Kidney (tissue), 14 donors: ENCODE results near the gene LHFPL6. TPM values are rescaled to one million over a fixed set of nuclear protein-coding genes. Genes with fewer than 3 reads are reported as not detected.

Experiments
- DNase-seq, 5 donors: peaks; one replicate each; pipeline ENCODE4 v3.0.0-alpha.2; 2013 to 2020
- FAIRE-seq: peaks from 2 replicates; lab custom pipeline; 2012; peaks lifted over from hg19 to GRCh38; lab: Jason Lieb, UNC
- H3K27ac ChIP-seq, 2 donors: one replicate each; pipeline ENCODE4 v1.7.0; 2013; ENCODE audit warnings: low read depth in 2 of 2, low read length in 2 of 2, inconsistent platforms in 1 of 2
- H3K27me3 ChIP-seq: one replicate; pipeline ENCODE4 v1.7.1; 2013; ENCODE audit warnings: low read length, inconsistent platforms; ENCODE audit not compliant: control insufficient read depth, insufficient read depth
- H3K36me3 ChIP-seq, 3 donors: one replicate each; pipeline versions ENCODE4 v1.7.0 to v1.7.1; 2013; ENCODE audit warnings: low read length in 3 of 3, control low read depth in 1 of 3, inconsistent platforms in 1 of 3; ENCODE audit not compliant: insufficient read depth in 3 of 3, control insufficient read depth in 2 of 3
- H3K4me1 ChIP-seq, 3 donors: one replicate each; pipeline versions ENCODE4 v1.7.0 to v1.7.1; 2013; ENCODE audit warnings: low read length in 3 of 3, inconsistent platforms in 1 of 3, low read depth in 1 of 3; ENCODE audit not compliant: control insufficient read depth in 2 of 3, insufficient read depth in 2 of 3
- H3K4me3 ChIP-seq, 3 donors: one replicate each; pipeline versions ENCODE4 v1.7.0 to v1.8.1; 2013; ENCODE audit warnings: low read length in 3 of 3, control low read depth in 1 of 3, inconsistent platforms in 1 of 3
- H3K9ac ChIP-seq, 3 donors: one replicate each; pipeline versions ENCODE4 v1.7.0 to v1.7.1; 2013; ENCODE audit warnings: low read length in 3 of 3, control low read depth in 1 of 3, inconsistent platforms in 1 of 3
- H3K9me3 ChIP-seq, 3 donors: one replicate each; pipeline versions ENCODE4 v1.7.0 to v1.7.1; 2013; ENCODE audit warnings: low read length in 3 of 3, control low read depth in 1 of 3, inconsistent platforms in 1 of 3; ENCODE audit not compliant: control insufficient read depth in 2 of 3, insufficient read depth in 1 of 3
- intact Hi-C: fragments of 100-400 bp; cut with DNase I; formaldehyde crosslinking; loops from one replicate; pipeline ENCODE4 v1.11.1; 2022
- polyA plus RNA-seq: library from polyadenylated mRNA; stranded (reverse); fragments of 350-450 nt; fragmentation: Illumina TruSeq; extraction: RNeasy Lipid Tissue Mini Kit (QIAGEN cat#74804); gene quantifications from one replicate; pipeline ENCODE4 v1.2.3, GENCODE V29; 2014; ENCODE audit warnings: low read depth, low replicate concordance; ENCODE audit not compliant: insufficient read depth
- total RNA-seq: library from RNA; stranded (reverse); fragmentation: NEBNext Ultra II Directional; extraction: Animal tissue kit (Norgen Biotek cat#: 25700); gene quantifications from one replicate; pipeline ENCODE4 v1.2.1, GENCODE V29; 2021
- TF ChIP-seq, protein P1 (sequence below): IDR thresholded peaks from 3 replicates; pipeline ENCODE4 v1.5.1; 2012; ENCODE audit warnings: mild to moderate bottlenecking, moderate library complexity, borderline replicate concordance; ENCODE audit not compliant: insufficient read depth; ENCODE audit errors: extremely low read depth
- donor health status: control.
- donor health status: control.
- donor health status: control.
- donor health status: control.
- donor health status: control.
- donor health status: DM: yes; HTN: yes; CAD: no.
- donor health status: Normal renal cell carcinoma (clear cell type).

Gene LHFPL6
- total and polyA plus RNA-seq, 2 donors from 2014 or later, result 33.0 to 59.2 TPM

DNA sequence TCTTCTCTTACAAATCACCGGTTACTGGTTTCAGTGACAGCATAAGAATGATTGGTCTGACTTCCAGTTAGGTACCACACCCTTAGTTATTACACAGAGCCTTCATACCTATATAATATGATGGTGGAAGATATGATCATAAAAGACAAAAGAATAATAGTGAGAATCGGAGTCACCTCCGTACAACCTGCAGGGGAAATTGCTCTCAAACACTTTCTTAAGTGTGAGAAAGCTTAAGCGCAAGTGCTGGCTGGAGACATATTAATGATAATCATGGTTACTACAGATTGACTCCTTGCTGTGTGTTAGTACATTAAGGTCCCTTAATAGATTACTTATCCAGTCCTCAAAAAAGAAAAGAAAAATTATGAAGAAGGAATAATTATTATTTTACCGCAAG, 1.8 kb upstream of the LHFPL6 start:
- Histone ChIP-seq H3K27ac (no peak overlapping the region), H3K9ac (no peak overlapping the region), H3K36me3 (no peaks in the 10 kb centered on the region), H3K4me1 (peaks cover 0 to 10% (median 7%) of the 10 kb centered on the region in 3 donors), H3K4me3 (no peak overlapping the region), H3K9me3 (no peaks in the 10 kb centered on the region), H3K27me3 (no peaks in the 10 kb centered on the region)
- intact Hi-C loops, result loop anchor here (10.0 kb wide), 1 partner anchor 340 kb away; no protein-coding TSS in a partner anchor
- DNase-seq (no peak), FAIRE-seq (no peak)
- TF ChIP-seq, protein P1, sequence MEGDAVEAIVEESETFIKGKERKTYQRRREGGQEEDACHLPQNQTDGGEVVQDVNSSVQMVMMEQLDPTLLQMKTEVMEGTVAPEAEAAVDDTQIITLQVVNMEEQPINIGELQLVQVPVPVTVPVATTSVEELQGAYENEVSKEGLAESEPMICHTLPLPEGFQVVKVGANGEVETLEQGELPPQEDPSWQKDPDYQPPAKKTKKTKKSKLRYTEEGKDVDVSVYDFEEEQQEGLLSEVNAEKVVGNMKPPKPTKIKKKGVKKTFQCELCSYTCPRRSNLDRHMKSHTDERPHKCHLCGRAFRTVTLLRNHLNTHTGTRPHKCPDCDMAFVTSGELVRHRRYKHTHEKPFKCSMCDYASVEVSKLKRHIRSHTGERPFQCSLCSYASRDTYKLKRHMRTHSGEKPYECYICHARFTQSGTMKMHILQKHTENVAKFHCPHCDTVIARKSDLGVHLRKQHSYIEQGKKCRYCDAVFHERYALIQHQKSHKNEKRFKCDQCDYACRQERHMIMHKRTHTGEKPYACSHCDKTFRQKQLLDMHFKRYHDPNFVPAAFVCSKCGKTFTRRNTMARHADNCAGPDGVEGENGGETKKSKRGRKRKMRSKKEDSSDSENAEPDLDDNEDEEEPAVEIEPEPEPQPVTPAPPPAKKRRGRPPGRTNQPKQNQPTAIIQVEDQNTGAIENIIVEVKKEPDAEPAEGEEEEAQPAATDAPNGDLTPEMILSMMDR, result no peak

DNA sequence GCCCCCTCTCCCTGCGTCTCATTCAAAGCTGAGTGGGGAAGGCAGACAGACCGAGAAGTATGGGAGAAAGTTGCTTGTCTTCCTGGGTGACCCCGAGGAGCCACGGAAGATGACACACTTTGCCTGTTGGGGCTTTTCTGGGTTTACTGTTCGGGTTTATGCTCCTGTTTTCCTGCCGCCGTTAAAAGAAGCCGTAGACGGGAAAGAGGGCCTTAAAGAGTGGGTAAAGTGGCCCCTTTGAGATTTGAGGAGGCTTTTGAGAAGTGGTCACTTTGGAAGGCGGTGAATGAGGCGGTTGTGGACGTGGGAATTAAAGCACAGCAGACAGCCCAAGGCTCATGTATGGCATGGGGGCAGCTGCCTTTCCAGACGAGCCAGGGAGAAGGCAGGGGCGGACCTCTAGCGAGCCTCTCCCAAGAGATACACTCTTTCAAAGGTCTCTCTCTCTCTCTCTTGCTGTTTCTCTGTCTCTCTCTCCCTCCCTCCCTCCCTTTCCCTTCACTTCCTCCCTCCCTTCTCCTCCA, 493 bp upstream of the LHFPL6 start:
- Histone ChIP-seq H3K9me3 (no peaks in the 10 kb centered on the region), H3K27me3 (no peaks in the 10 kb centered on the region), H3K9ac (peak overlapping the region in 2 of 3 donors; percentile 2 to 70), H3K27ac (peak overlapping the region in 1 of 2 donors; percentile 43), H3K36me3 (no peaks in the 10 kb centered on the region), H3K4me1 (peaks cover 0 to 10% (median 7%) of the 10 kb centered on the region in 3 donors), H3K4me3 (peak overlapping the region; percentile 44 to 77 (median 50))
- DNase-seq (peak in 3 of 5 donors; percentile 25 to 49 (median 47)), FAIRE-seq (no peak)
- TF ChIP-seq, protein P1, result no peak
- intact Hi-C loops, result loop anchor here (10.0 kb wide), 1 partner anchor 339 kb away; no protein-coding TSS in a partner anchor

DNA sequence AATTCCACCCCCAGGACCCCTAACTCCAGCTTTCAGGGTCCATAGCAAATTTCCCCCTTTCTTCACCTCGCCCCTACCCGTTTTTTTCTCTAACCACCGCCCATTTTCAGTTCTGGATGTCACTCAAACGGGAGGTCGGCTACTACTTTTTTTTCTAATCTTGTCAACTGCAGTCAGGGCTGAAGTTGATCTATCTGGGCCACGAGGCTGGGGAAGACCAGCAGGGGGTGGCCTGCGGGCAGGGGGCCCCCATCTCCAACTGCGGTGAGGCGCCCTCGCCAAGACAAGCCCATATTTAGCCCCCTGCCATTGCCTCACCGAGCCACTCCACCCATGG, 748 bp downstream of the LHFPL6 start:
- H3K27ac ChIP-seq, result peak overlapping the region; percentile 56 to 69
- H3K36me3 ChIP-seq, result no peaks in the 10 kb centered on the region
- intact Hi-C loops, result loop anchor here (10.0 kb wide), 1 partner anchor 337 kb away; no protein-coding TSS in a partner anchor
- DNase-seq, result no peak
- FAIRE-seq, result no peak
- peak overlapping the region; percentile 37 to 70 (median 37) for H3K9ac ChIP-seq
- TF ChIP-seq, protein P1, result no peak
- H3K4me1 ChIP-seq, result peaks cover 0 to 10% (median 9%) of the 10 kb centered on the region in 3 donors
- H3K4me3 ChIP-seq, result peak overlapping the region; percentile 63 to 82 (median 77)
- H3K9me3 ChIP-seq, result no peaks in the 10 kb centered on the region
- no peaks in the 10 kb centered on the region for H3K27me3 ChIP-seq
